Fibroblast of lung (primary cell): ENCODE data around the gene GM2A.

ENCODE experiments used
- CTCF ChIP-seq, 2 donors: IDR thresholded peaks in 1 of 2; conservative IDR thresholded peaks in 1 of 2; 1 replicate in 1 of 2; 2 replicates in 1 of 2; pipeline ENCODE4 v1.5.1; 2011 to 2012; ENCODE audit warnings: low read length in 2 of 2, control low read depth in 1 of 2, inconsistent platforms in 1 of 2, low read depth in 1 of 2, mild to moderate bottlenecking in 1 of 2
- EZH2 ChIP-seq: IDR thresholded peaks from 2 replicates; pipeline ENCODE4 v1.5.1; 2012; ENCODE audit warnings: low read length, control low read depth, mild to moderate bottlenecking; ENCODE audit errors: missing control alignments

GRCh38 chr5:151234476-151235238, 18.3 kb upstream of the GM2A start:
- TF ChIP-seq CTCF (conservative IDR thresholded peaks at IDR 0.05 in 1 of 2, IDR thresholded peaks at IDR 0.05 in 1 of 2; ENCODE audit: low read depth in 1 of 2, low read length in 2 of 2): no peak
- no peak for TF ChIP-seq EZH2
